Tibial artery (tissue), 4 donors: Measurements from ENCODE around the gene FRK.
"Not testable (repeated sequence)": the region's sequence is repeated elsewhere in the genome, so short reads cannot be mapped to it uniquely, and the experiment has no call there.

Experiments
- DNase-seq, 2 donors: peaks; one replicate each; pipeline ENCODE4 v3.0.0-alpha.2; 2019
- H3K27ac ChIP-seq, 2 donors: fragments of 200-600 bp; sonication (generic) in 1 of 2; 1 replicate in 1 of 2; 2 replicates in 1 of 2; pipeline ENCODE4 v1.5.1; 2018 to 2019; ENCODE audit warnings: mild to moderate bottlenecking in 1 of 2
- H3K27me3 ChIP-seq, 2 donors: fragments of 200-600 bp; sonication (generic) in 1 of 2; one replicate each; pipeline versions ENCODE4 v1.5.1 to v1.6.0; 2016 to 2019
- H3K36me3 ChIP-seq, 3 donors: fragments of 200-600 bp; sonication (generic) in 2 of 3; one replicate each; pipeline ENCODE4 v1.5.1; 2016 to 2019; ENCODE audit warnings: mild to moderate bottlenecking in 2 of 3
- H3K4me1 ChIP-seq, 4 donors: fragments of 200-600 bp; sonication (generic) in 2 of 4; 1 replicate in 3 of 4; 2 replicates in 1 of 4; pipeline ENCODE4 v1.5.1; 2016 to 2019
- H3K4me3 ChIP-seq, 2 donors: fragments of 200-600 bp; sonication (generic) in 1 of 2; 1 replicate in 1 of 2; 2 replicates in 1 of 2; pipeline ENCODE4 v1.5.1; 2018 to 2019; ENCODE audit warnings: mild to moderate bottlenecking in 2 of 2
- H3K9me3 ChIP-seq, 3 donors: fragments of 200-600 bp; sonication (generic) in 1 of 3; one replicate each; pipeline ENCODE4 v1.5.1; 2016 to 2019
- CTCF ChIP-seq, 2 experiments: fragments of 200-600 bp in 1 of 2; fragments of 450-650 bp in 1 of 2; IDR thresholded peaks; one replicate each; pipeline ENCODE4 v1.5.1; 2017 to 2019; ENCODE audit warnings: antibody characterized with exemption in 2 of 2, mild to moderate bottlenecking in 1 of 2, moderate library complexity in 1 of 2
- intact Hi-C: fragments of 100-400 bp; cut with DNase I; formaldehyde crosslinking; loops from one replicate; pipeline ENCODE4 v1.15.0; 2023; ENCODE audit warnings: low total_unique reads

The FRK gene

GRCh38 chr6:115932481-115932880 is 128.2 kb downstream of the FRK start:
- Histone ChIP-seq H3K27ac (peak overlapping the region; percentile 78 to 85), H3K4me1 (peaks cover 0 to 44% (median 14%) of the 10 kb centered on the region in 4 donors), H3K4me3 (no peak overlapping the region), H3K36me3 (no peaks in the 10 kb centered on the region), H3K27me3 (no peaks in the 10 kb centered on the region), H3K9me3 (no peaks in the 10 kb centered on the region)
- DNase-seq, result no peak
- intact Hi-C loops, result no loop called here
- no peak for TF ChIP-seq CTCF (IDR thresholded peaks at IDR 0.05)

GRCh38 chr6:115928000-115928399 is 132.7 kb downstream of the FRK start:
- intact Hi-C loops, H3K9me3 ChIP-seq, H3K36me3 ChIP-seq, H3K27me3 ChIP-seq, H3K27ac ChIP-seq, H3K4me3 ChIP-seq: not testable (repeated sequence)
- H3K4me1 ChIP-seq, result peaks cover 0 to 45% (median 2%) of the 10 kb centered on the region in 4 donors
- DNase-seq, result peak in 1 of 2 donors; percentile 56

- no peak for DNase-seq
- Histone ChIP-seq H3K36me3 (no peaks in the 10 kb centered on the region), H3K27me3 (no peaks in the 10 kb centered on the region), H3K9me3 (no peaks in the 10 kb centered on the region), H3K4me1 (peaks cover 0 to 59% (median 7%) of the 10 kb centered on the region in 4 donors), H3K4me3 (no peak overlapping the region), H3K27ac (peak overlapping the region; percentile 6 to 76)
- TF ChIP-seq CTCF (IDR thresholded peaks at IDR 0.05), result no peak
- intact Hi-C loops, result no loop called here
These were observed 137.7 kb downstream of the FRK start for GRCh38 chr6:115922971-115923370.

GRCh38 chr6:115914098-115914497 is 146.6 kb downstream of the FRK start:
- Histone ChIP-seq H3K27ac (no peak overlapping the region), H3K36me3 (no peaks in the 10 kb centered on the region), H3K4me3 (no peak overlapping the region), H3K9me3 (no peaks in the 10 kb centered on the region), H3K4me1 (no peaks in the 10 kb centered on the region), H3K27me3 (no peaks in the 10 kb centered on the region)
- intact Hi-C loops, result no loop called here
- no peak for DNase-seq
- no peak for TF ChIP-seq CTCF (IDR thresholded peaks at IDR 0.05)

GRCh38 chr6:115909923-115910546 is 150.7 kb downstream of the FRK start:
- DNase-seq, result no peak
- no peak overlapping the region for H3K4me3 ChIP-seq
- H3K9me3 ChIP-seq, result no peaks in the 10 kb centered on the region
- no peaks in the 10 kb centered on the region for H3K36me3 ChIP-seq
- no peaks in the 10 kb centered on the region for H3K27me3 ChIP-seq
- no peak for TF ChIP-seq CTCF (IDR thresholded peaks at IDR 0.05)
- H3K4me1 ChIP-seq, result no peaks in the 10 kb centered on the region
- intact Hi-C loops, result no loop called here
- H3K27ac ChIP-seq, result no peak overlapping the region

GRCh38 chr6:115908906-115909559 is 151.7 kb downstream of the FRK start:
- DNase-seq, result no peak
- H3K4me1 ChIP-seq, result no peaks in the 10 kb centered on the region
- H3K27ac ChIP-seq, result no peak overlapping the region
- no peaks in the 10 kb centered on the region for H3K9me3 ChIP-seq
- no peaks in the 10 kb centered on the region for H3K36me3 ChIP-seq
- no peak for TF ChIP-seq CTCF (IDR thresholded peaks at IDR 0.05)
- intact Hi-C loops, result no loop called here
- H3K27me3 ChIP-seq, result no peaks in the 10 kb centered on the region
- H3K4me3 ChIP-seq, result no peak overlapping the region
